ENCODE measurements around the gene RPS3A. TPM values are rescaled to one million over a fixed set of nuclear protein-coding genes. Genes with fewer than 3 reads are reported as not detected.
"Not testable (repeated sequence)": the region's sequence is repeated elsewhere in the genome, so short reads cannot be mapped to it uniquely, and the experiment has no call there.

The RPS3A gene
- total RNA-seq, 5 donors from 2014 or later (not counting 1 experiment from before 2014, with no cell fraction given), result 2,890 to 3,559 (median 3,361) TPM

DNA sequence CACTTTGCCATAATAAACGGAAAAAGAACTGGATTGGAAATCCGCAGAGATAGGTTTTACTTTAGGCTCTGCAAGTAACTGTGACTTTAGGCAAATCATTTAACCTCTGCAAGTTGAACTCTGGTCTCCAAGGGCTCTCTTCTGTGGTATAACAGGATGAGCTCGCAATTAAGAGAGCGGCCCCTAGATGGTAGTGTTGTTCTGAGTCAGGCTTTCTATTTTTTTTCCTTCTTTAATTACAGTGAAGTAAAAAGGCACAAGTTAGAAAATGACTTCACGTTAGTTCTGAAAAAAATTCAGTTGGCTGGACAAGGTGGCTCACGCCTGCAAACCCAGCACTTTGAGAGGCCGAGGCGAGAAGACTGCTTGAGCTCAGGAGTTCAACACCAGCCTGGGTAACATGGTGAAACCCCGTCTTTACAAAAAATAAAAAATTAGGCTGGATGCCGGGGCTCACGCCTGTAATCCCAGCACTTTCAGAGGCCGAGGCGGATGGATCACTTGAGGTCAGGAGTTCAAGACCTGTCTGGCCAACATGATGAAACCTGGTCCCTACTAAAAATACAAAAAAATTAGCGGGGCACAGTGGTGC is 18.0 kb downstream of the RPS3A start:
- peak in 30 of 35 experiments; percentile 4 to 66 (median 36) for DNase-seq
- POLR2A ChIA-PET, result no interaction called here

DNA sequence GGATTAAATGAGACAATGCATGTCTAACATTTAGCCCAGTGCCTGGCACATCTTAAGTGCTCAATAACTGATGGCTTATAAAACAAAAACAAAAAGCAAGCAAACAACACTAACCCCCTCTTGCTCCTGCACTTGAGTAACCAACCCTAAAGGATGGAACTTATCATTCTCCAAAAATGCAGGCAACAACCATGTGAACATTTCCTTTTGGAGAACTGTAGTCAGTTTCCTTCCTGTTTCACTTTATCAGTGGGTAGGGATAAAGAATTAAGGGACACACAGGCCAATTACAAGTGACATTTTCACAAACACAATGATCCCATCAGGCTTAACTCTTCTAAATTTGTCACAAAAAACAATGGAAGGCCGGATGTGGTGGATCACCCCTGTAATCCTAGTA is 30.4 kb downstream of the RPS3A start:
- Histone ChIP-seq H3K27me3 (replicated peaks in 1 of 2; ENCODE audit: control insufficient read depth in 2 of 2, extremely low read depth in 1 of 2, insufficient read depth in 2 of 2, low read length in 1 of 2) (no peaks in the 10 kb centered on the region), H3K4me3 (ENCODE audit: control insufficient read depth in 1 of 2, extremely low read depth in 1 of 2, low read length in 1 of 2) (no peak overlapping the region), H3K9me3 (no peaks in the 10 kb centered on the region), H3K27ac (ENCODE audit: low read length) (no peak overlapping the region), H3K4me1 (ENCODE audit: control insufficient read depth in 1 of 2, extremely low read depth in 1 of 2, insufficient read depth in 2 of 2, low read length in 2 of 2) (no peaks in the 10 kb centered on the region), H3K36me3 (ENCODE audit: control insufficient read depth in 2 of 2, extremely low read depth in 1 of 2, insufficient read depth in 1 of 2, low read length in 1 of 2) (no peaks in the 10 kb centered on the region)
- ChIA-PET CTCF (no interaction called here), POLR2A (no interaction called here)
- no peak for DNase-seq
- ATAC-seq (replicated peaks in 1 of 4), result no peak
- no peak overlapping the region for H3K27ac Mint-ChIP-seq
- H3K9me3 Mint-ChIP-seq, result no peaks in the 10 kb centered on the region
- H3K36me3 Mint-ChIP-seq, result no peaks in the 10 kb centered on the region
- no peak overlapping the region for H3K4me3 Mint-ChIP-seq
- no peaks in the 10 kb centered on the region for H3K27me3 Mint-ChIP-seq
- H3K4me1 Mint-ChIP-seq, result no peaks in the 10 kb centered on the region
- no CpG with 5 or more reads among the region's 1 CpG for WGBS (ENCODE audit: insufficient coverage)

More for the DNA sequence above, 18.0 kb downstream of the RPS3A start:
- no peak overlapping the region for H3K27ac ChIP-seq (ENCODE audit: low read length)
- H3K36me3 ChIP-seq (ENCODE audit: control insufficient read depth in 2 of 2, extremely low read depth in 1 of 2, insufficient read depth in 1 of 2, low read length in 1 of 2), result peaks cover 0 to 4% of the 10 kb centered on the region in 2 donors
- H3K4me1 Mint-ChIP-seq, result peaks cover 3 to 10% (median 3%) of the 10 kb centered on the region in 3 donors
- H3K4me3 Mint-ChIP-seq, result no peak overlapping the region
- H3K27me3 ChIP-seq (replicated peaks in 1 of 2; ENCODE audit: control insufficient read depth in 2 of 2, extremely low read depth in 1 of 2, insufficient read depth in 2 of 2, low read length in 1 of 2), result no peaks in the 10 kb centered on the region
- H3K4me1 ChIP-seq (ENCODE audit: control insufficient read depth in 1 of 2, extremely low read depth in 1 of 2, insufficient read depth in 2 of 2, low read length in 2 of 2), result no peaks in the 10 kb centered on the region
- no peaks in the 10 kb centered on the region for H3K9me3 ChIP-seq
- H3K27ac Mint-ChIP-seq, result no peak overlapping the region
- 62% methylated on average over 8 of the region's 14 CpGs for WGBS (ENCODE audit: insufficient coverage)
- H3K4me3 ChIP-seq (ENCODE audit: control insufficient read depth in 1 of 2, extremely low read depth in 1 of 2, low read length in 1 of 2), result no peak overlapping the region
- H3K36me3 Mint-ChIP-seq, result peaks cover 6% of the 10 kb centered on the region
- H3K9me3 Mint-ChIP-seq, result no peaks in the 10 kb centered on the region
- CTCF ChIA-PET, result interaction anchor here in 1 of 2 donors (0.7 to 1.5 kb wide), 11 partner anchors 9 to 1966 kb away, joined by 3 to 12 read pairs (median 3); no protein-coding TSS in a partner anchor
- H3K27me3 Mint-ChIP-seq, result no peaks in the 10 kb centered on the region
- peak; percentile 70 to 81 (median 72) for ATAC-seq (replicated peaks in 1 of 4)

DNA sequence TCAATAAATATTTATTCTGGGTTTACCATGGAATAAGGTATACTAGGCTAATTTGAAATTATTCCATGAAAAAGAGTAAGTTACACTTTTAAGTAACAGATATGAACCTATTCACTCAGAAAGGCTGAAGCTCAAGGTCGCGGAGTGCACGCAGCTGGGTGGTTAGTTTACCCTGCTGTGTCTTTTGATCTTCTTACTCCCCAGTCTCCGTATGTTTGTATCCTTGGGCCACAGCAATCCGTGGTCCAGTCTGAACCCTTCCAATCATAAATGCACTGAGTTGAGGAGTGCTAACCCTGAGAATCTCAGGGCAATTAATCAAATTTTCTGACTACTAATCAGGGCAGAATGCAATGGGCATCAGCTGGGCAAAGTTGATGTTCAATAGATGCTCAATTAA is 33.9 kb downstream of the RPS3A start:
- ChIA-PET CTCF (interaction anchor here in 1 of 2 donors (0.5 kb wide), 1 partner anchor 151 kb away, joined by 4 read pairs; no protein-coding TSS in a partner anchor), POLR2A (interaction anchor here (0.5 to 0.6 kb wide), 3 partner anchors 25 to 65 kb away, joined by 4 to 10 read pairs (median 9); no protein-coding TSS in a partner anchor)
- H3K9me3 Mint-ChIP-seq, result no peaks in the 10 kb centered on the region
- H3K27me3 ChIP-seq (replicated peaks in 1 of 2; ENCODE audit: control insufficient read depth in 2 of 2, extremely low read depth in 1 of 2, insufficient read depth in 2 of 2, low read length in 1 of 2), result no peaks in the 10 kb centered on the region
- H3K36me3 Mint-ChIP-seq, result no peaks in the 10 kb centered on the region
- DNase-seq (no peak), ATAC-seq (replicated peaks in 1 of 4) (no peak)
- no peak overlapping the region for H3K4me3 Mint-ChIP-seq
- H3K27me3 Mint-ChIP-seq, result no peaks in the 10 kb centered on the region
- H3K4me1 Mint-ChIP-seq, result no peaks in the 10 kb centered on the region
- H3K36me3 ChIP-seq (ENCODE audit: control insufficient read depth in 2 of 2, extremely low read depth in 1 of 2, insufficient read depth in 1 of 2, low read length in 1 of 2), result no peaks in the 10 kb centered on the region
- H3K27ac ChIP-seq (ENCODE audit: low read length), result no peak overlapping the region
- no peaks in the 10 kb centered on the region for H3K9me3 ChIP-seq
- no peaks in the 10 kb centered on the region for H3K4me1 ChIP-seq (ENCODE audit: control insufficient read depth in 1 of 2, extremely low read depth in 1 of 2, insufficient read depth in 2 of 2, low read length in 2 of 2)
- no peak overlapping the region for H3K27ac Mint-ChIP-seq
- H3K4me3 ChIP-seq (ENCODE audit: control insufficient read depth in 1 of 2, extremely low read depth in 1 of 2, low read length in 1 of 2), result no peak overlapping the region
- WGBS (ENCODE audit: insufficient coverage), result 100% methylated on average over 1 of the region's 5 CpGs

DNA sequence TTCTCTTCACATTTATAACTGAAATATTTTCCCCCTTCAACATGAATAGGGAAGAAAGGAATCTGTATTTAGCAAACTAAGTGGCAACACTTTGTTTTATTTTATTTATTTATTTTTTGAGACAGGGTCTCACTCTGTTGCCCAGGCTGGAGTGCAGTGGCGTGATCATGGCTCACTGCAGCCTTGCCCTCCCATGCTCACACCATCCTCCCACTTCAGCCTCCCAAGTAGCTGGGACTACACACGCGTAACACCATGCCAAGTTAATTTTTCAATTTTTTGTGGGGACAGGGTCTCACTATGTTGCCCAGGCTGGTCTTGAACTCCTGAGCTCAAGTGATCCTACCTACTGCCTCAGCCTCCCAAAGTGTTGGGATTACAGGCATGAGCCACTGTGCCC is 36.6 kb downstream of the RPS3A start:
- H3K9me3 ChIP-seq; H3K4me3 Mint-ChIP-seq; ATAC-seq (replicated peaks in 1 of 4); H3K4me1 Mint-ChIP-seq; CTCF ChIA-PET; H3K27me3 Mint-ChIP-seq; H3K27me3 ChIP-seq (replicated peaks in 1 of 2; ENCODE audit: control insufficient read depth in 2 of 2, extremely low read depth in 1 of 2, insufficient read depth in 2 of 2, low read length in 1 of 2); POLR2A ChIA-PET; H3K36me3 ChIP-seq (ENCODE audit: control insufficient read depth in 2 of 2, extremely low read depth in 1 of 2, insufficient read depth in 1 of 2, low read length in 1 of 2); H3K4me3 ChIP-seq (ENCODE audit: control insufficient read depth in 1 of 2, extremely low read depth in 1 of 2, low read length in 1 of 2); H3K27ac ChIP-seq (ENCODE audit: low read length); H3K4me1 ChIP-seq (ENCODE audit: control insufficient read depth in 1 of 2, extremely low read depth in 1 of 2, insufficient read depth in 2 of 2, low read length in 2 of 2); H3K9me3 Mint-ChIP-seq; H3K36me3 Mint-ChIP-seq; DNase-seq; H3K27ac Mint-ChIP-seq: not testable (repeated sequence)
- 100% methylated on average over 2 of the region's 3 CpGs for WGBS (ENCODE audit: insufficient coverage)

DNA sequence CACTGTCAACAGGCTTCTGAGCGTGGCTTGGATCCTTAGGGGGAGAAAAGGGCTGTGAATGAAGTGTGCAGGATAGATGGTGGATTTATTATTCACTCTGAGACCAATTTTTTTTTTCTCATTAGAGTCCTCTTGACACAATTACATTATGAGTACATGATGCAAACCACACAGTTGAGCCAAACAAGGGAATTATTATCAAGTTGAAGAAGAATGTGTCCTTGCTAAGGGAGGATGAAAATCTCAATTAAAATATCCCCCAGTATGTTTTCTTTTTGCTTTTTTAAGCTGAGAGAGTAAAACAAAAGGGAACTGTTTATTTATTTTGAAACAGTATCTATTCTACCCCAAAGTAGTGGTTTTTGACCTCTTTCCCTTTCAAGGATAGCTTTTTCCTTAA is 40.4 kb downstream of the RPS3A start:
- ATAC-seq (replicated peaks in 1 of 4) (no peak), DNase-seq (no peak)
- H3K9me3 Mint-ChIP-seq, result no peaks in the 10 kb centered on the region
- H3K4me1 Mint-ChIP-seq, result no peaks in the 10 kb centered on the region
- no peak overlapping the region for H3K27ac Mint-ChIP-seq
- no CpG with 5 or more reads among the region's 1 CpG for WGBS (ENCODE audit: insufficient coverage)
- H3K27me3 ChIP-seq (replicated peaks in 1 of 2; ENCODE audit: control insufficient read depth in 2 of 2, extremely low read depth in 1 of 2, insufficient read depth in 2 of 2, low read length in 1 of 2), result no peaks in the 10 kb centered on the region
- H3K9me3 ChIP-seq, result no peaks in the 10 kb centered on the region
- no peaks in the 10 kb centered on the region for H3K36me3 Mint-ChIP-seq
- H3K4me3 Mint-ChIP-seq, result no peak overlapping the region
- no peaks in the 10 kb centered on the region for H3K27me3 Mint-ChIP-seq
- H3K4me1 ChIP-seq (ENCODE audit: control insufficient read depth in 1 of 2, extremely low read depth in 1 of 2, insufficient read depth in 2 of 2, low read length in 2 of 2), result no peaks in the 10 kb centered on the region
- H3K27ac ChIP-seq (ENCODE audit: low read length), result no peak overlapping the region
- no peak overlapping the region for H3K4me3 ChIP-seq (ENCODE audit: control insufficient read depth in 1 of 2, extremely low read depth in 1 of 2, low read length in 1 of 2)
- H3K36me3 ChIP-seq (ENCODE audit: control insufficient read depth in 2 of 2, extremely low read depth in 1 of 2, insufficient read depth in 1 of 2, low read length in 1 of 2), result no peaks in the 10 kb centered on the region
- ChIA-PET POLR2A (no interaction called here), CTCF (no interaction called here)

DNA sequence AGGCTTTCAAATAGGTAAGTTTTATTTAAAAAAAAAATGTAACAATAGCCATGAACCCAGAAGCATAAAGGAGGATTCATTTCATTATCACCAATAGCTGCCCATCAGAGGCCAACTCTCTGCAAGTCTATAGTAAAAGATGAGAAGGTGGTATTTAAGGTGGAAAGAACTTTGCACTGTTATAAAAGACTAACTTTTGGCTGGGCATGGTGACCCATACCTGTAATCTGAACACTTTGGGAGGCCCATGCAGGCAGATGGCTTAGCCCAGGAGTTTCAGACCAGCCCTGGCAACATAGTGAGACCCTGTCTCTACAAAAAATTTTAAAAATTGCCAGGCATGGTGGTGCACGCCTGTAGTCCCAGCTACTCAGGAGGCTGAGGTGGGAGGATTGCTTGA is 43.3 kb downstream of the RPS3A start:
- POLR2A ChIA-PET, result interaction anchor here in 1 of 2 donors (0.7 kb wide), 1 partner anchor 1394 kb away, joined by 5 read pairs; no protein-coding TSS in a partner anchor

More for the DNA sequence above, 43.3 kb downstream of the RPS3A start:
- Histone ChIP-seq H3K27ac (ENCODE audit: low read length) (no peak overlapping the region), H3K4me3 (ENCODE audit: control insufficient read depth in 1 of 2, extremely low read depth in 1 of 2, low read length in 1 of 2) (no peak overlapping the region), H3K4me1 (ENCODE audit: control insufficient read depth in 1 of 2, extremely low read depth in 1 of 2, insufficient read depth in 2 of 2, low read length in 2 of 2) (no peaks in the 10 kb centered on the region), H3K9me3 (no peaks in the 10 kb centered on the region), H3K27me3 (replicated peaks in 1 of 2; ENCODE audit: control insufficient read depth in 2 of 2, extremely low read depth in 1 of 2, insufficient read depth in 2 of 2, low read length in 1 of 2) (no peaks in the 10 kb centered on the region), H3K36me3 (ENCODE audit: control insufficient read depth in 2 of 2, extremely low read depth in 1 of 2, insufficient read depth in 1 of 2, low read length in 1 of 2) (no peaks in the 10 kb centered on the region)
- CTCF ChIA-PET, result no interaction called here
- Mint-ChIP-seq H3K4me1 (no peaks in the 10 kb centered on the region), H3K36me3 (no peaks in the 10 kb centered on the region), H3K9me3 (no peaks in the 10 kb centered on the region), H3K27ac (no peak overlapping the region), H3K27me3 (no peaks in the 10 kb centered on the region), H3K4me3 (no peak overlapping the region)
- WGBS (ENCODE audit: insufficient coverage), result no CpG with 5 or more reads among the region's 1 CpG
- ATAC-seq (replicated peaks in 1 of 4) (no peak), DNase-seq (no peak)
